GM12875 (cell line): ENCODE data around the gene ZNF69.
"Not testable (repeated sequence)": the region's sequence is repeated elsewhere in the genome, so short reads cannot be mapped to it uniquely, and the experiment has no call there.

Experiments used
- H3K4me3 ChIP-seq: one replicate; pipeline ENCODE4 v1.5.1; 2011; ENCODE audit warnings: low read depth, low read length, control low read depth
- CTCF ChIP-seq: IDR thresholded peaks from 2 replicates; pipeline ENCODE4 v1.5.1; 2011; ENCODE audit warnings: low read depth, mild to moderate bottlenecking, control low read depth, inconsistent platforms, low read length, moderate library complexity, borderline replicate concordance; ENCODE audit not compliant: insufficient read depth

ZNF69 gene

GRCh38 chr19:11880598-11880997 is 7.0 kb upstream of the ZNF69 start:
- no peak for TF ChIP-seq CTCF
- no peak overlapping the region for H3K4me3 ChIP-seq

GRCh38 chr19:11881151-11881800 is 6.3 kb upstream of the ZNF69 start:
- peak; percentile 57 for TF ChIP-seq CTCF
- no peak overlapping the region for H3K4me3 ChIP-seq

DNA sequence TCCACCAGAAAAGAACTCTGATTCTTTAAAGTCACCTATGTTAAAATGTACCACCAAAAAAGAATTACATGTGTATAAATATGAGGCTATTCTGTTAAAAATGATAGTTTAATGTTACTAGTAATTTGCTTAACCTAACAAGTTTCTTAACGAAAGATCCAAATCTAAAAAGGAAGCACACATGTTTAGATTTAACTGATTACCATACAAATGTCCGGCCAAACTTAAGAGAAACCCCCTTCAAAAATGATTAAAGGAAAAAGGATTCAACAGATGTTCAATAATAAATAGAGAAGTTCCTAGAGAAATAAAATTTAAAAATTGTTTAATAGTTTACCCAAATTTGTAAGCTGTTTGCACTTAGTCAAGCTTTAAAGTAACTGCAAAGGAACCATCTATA is 5.0 kb upstream of the ZNF69 start:
- no peak for TF ChIP-seq CTCF
- no peak overlapping the region for H3K4me3 ChIP-seq

DNA sequence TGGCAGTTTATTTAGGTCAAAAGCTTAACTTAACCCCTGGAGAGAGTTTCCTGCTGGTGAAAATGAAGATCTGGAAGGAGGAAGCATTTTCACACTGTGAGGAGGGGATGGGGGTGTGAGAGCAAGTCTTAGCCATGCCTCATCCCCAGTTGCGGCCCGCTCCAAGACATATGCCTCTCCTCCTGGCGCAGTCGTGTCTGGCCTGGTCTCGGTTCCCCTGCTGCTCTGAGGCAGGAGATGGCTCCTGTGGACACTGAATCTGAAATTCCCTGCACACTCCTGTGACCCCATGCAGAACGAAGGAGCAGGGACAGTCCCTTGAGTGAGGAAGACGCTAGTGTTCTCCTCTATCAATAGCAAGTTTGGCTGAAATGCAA is 360 bp upstream of the ZNF69 start:
- no peak overlapping the region for H3K4me3 ChIP-seq
- no peak for TF ChIP-seq CTCF

DNA sequence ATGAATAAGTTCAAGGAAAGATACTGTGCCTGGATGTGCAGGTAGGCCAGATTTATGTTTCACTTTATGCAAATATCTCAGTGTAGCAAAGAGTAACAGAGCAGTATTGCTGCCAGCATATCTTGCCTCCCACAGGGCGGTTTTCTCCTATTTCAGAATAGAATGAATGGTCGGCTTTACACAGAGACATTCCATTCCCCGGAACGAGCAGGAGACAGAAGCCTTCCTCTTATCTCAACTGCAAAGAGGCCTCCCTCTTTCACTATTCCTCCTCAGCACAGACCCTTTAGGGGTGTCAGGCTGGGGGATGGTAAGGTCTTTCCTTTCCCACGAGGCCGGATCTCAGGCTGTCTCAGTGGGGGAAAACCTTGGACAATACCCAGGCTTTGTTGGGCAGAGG is 2.3 kb downstream of the ZNF69 start:
- not testable (repeated sequence) for H3K4me3 ChIP-seq

- no peak for TF ChIP-seq CTCF
- H3K4me3 ChIP-seq: no peak overlapping the region
Measured at GRCh38 chr19:11890634-11891033, 3.1 kb downstream of the ZNF69 start.

GRCh38 chr19:11894851-11895250 is 7.3 kb downstream of the ZNF69 start:
- no peak for TF ChIP-seq CTCF
- no peak overlapping the region for H3K4me3 ChIP-seq

DNA sequence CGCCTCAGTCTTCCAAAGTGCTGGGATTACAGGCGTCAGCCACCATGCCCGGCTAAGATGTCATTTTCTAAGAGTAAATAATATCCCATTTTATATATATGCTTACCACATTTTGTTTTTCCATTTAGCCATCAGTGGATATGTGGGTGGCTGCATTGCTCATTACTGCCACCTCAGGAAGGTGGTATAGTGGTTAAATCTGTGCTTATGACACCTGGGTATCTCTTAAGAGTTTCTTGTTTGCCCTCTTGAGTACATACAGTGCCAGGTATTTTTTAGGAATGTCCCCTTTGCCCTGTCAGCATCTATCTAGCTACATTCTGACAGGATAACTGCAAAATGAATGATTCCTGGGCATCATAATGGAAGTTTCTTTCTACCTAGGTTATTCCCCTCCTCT is 14.6 kb downstream of the ZNF69 start:
- no peak for TF ChIP-seq CTCF
- no peak overlapping the region for H3K4me3 ChIP-seq
